Measurements from ENCODE around the gene CEP57. TPM values are rescaled to one million over a fixed set of nuclear protein-coding genes. Genes with fewer than 3 reads are reported as not detected.

CEP57 gene
- total and polyA plus RNA-seq, 2 of the 13 experiments (the other 11 are each of a cell fraction or from before 2014, with no cell fraction given) = 34.3 to 59.4 TPM

- no peak for TF ChIP-seq ZBTB38 (CRISPR knock-in tag; IDR thresholded peaks at IDR 0.05)
- Histone ChIP-seq H3K79me2 (ENCODE audit: insufficient read depth, low read length) (no peaks in the 10 kb centered on the region), H4K20me1 (ENCODE audit: insufficient read depth, low read length) (no peaks in the 10 kb centered on the region), H3K36me3 (replicated peaks in 1 of 2; ENCODE audit: control insufficient read depth in 1 of 2, insufficient read depth in 2 of 2, low read length in 2 of 2) (no peaks in the 10 kb centered on the region), H3K9ac (ENCODE audit: insufficient read depth, low read depth, low read length) (no peak overlapping the region), H3K27ac (ENCODE audit: extremely low read length, insufficient read depth, low read length) (no peak overlapping the region), H3K27me3 (ENCODE audit: control insufficient read depth in 1 of 2, insufficient read depth in 2 of 2, low read length in 2 of 2) (no peaks in the 10 kb centered on the region; a peak in 2 of 5 replicates), H3K4me1 (ENCODE audit: insufficient read depth, low read length) (no peaks in the 10 kb centered on the region), H3K4me2 (ENCODE audit: low read depth, low read length) (no peak overlapping the region), H3K9me3 (ENCODE audit: low read length) (no peaks in the 10 kb centered on the region), H2AFZ (ENCODE audit: low read length) (no peak overlapping the region), H3K4me3 (replicated peaks in 1 of 3; ENCODE audit: insufficient read depth in 1 of 3, low read depth in 2 of 3, low read length in 3 of 3) (no peak overlapping the region)
- BruUV-seq (replicated peaks) = no TSS peak
- ChIA-PET POLR2A (no interaction called here), CTCF (ENCODE audit: low intra/inter-chr PET ratio, low total read pairs) (no interaction called here)
- 0% methylated on average over 1 of the region's 1 CpG for WGBS (ENCODE audit: low lambda C conversion rate)
- no peak for ATAC-seq
- DNase-seq (ENCODE audit: low spot score) = no peak
- in situ Hi-C loops (cut with HindIII; ENCODE audit: extremely low pct_ligation_motif_present, low pct_unique_long_range_greater_than_20kb) = loop anchor here (25.0 kb wide), 1 partner anchor 1113 kb away; no protein-coding TSS in a partner anchor
- intact Hi-C loops (cut with micrococcal nuclease; ENCODE audit: unreplicated experiment) = no loop called here
- no peak for FAIRE-seq
These were observed 40.2 kb upstream of the CEP57 start for GRCh38 chr11:95750101-95750500.

DNA sequence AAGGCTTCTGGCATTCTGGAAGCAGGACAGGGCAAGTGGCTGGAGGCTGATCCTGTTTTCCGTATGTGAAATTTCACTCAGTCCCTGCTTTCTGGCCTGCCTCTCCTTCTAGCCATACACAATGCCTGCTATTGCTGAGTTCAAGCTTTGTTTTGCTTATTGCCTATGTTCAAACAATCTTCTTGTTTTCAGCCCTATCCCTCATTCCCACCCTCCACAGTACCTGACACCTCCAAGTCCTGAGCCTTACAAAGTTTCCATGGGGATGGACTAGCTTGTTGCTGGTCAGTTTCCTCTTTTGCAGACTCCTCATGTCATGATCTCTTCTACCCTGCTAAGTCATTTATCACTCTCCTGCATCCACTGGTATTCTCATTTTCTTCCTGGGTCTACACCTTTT is 38.8 kb upstream of the CEP57 start:
- no peak overlapping the region for H3K9ac ChIP-seq (ENCODE audit: insufficient read depth, low read depth, low read length)
- BruUV-seq (replicated peaks) = no TSS peak
- ATAC-seq = no peak

More for the DNA sequence above, 38.8 kb upstream of the CEP57 start:
- intact Hi-C loops (cut with micrococcal nuclease; ENCODE audit: unreplicated experiment) (no loop called here), in situ Hi-C loops (cut with HindIII; ENCODE audit: extremely low pct_ligation_motif_present, low pct_unique_long_range_greater_than_20kb) (loop anchor here (25.0 kb wide), 1 partner anchor 1114 kb away; no protein-coding TSS in a partner anchor)
- POLR2A ChIA-PET = no interaction called here
- Histone ChIP-seq H3K9me3 (ENCODE audit: low read length) (no peaks in the 10 kb centered on the region), H3K79me2 (ENCODE audit: insufficient read depth, low read length) (no peaks in the 10 kb centered on the region), H3K27me3 (ENCODE audit: control insufficient read depth in 1 of 2, insufficient read depth in 2 of 2, low read length in 2 of 2) (peaks cover 0 to 2% of the 10 kb centered on the region in 2 experiments; a peak in 2 of 5 replicates), H3K4me3 (replicated peaks in 1 of 3; ENCODE audit: insufficient read depth in 1 of 3, low read depth in 2 of 3, low read length in 3 of 3) (no peak overlapping the region), H3K27ac (ENCODE audit: extremely low read length, insufficient read depth, low read length) (no peak overlapping the region), H3K36me3 (replicated peaks in 1 of 2; ENCODE audit: control insufficient read depth in 1 of 2, insufficient read depth in 2 of 2, low read length in 2 of 2) (no peaks in the 10 kb centered on the region), H3K4me1 (ENCODE audit: insufficient read depth, low read length) (no peaks in the 10 kb centered on the region), H2AFZ (ENCODE audit: low read length) (no peak overlapping the region), H4K20me1 (ENCODE audit: insufficient read depth, low read length) (no peaks in the 10 kb centered on the region), H3K4me2 (ENCODE audit: low read depth, low read length) (no peak overlapping the region)
- no peak for DNase-seq (ENCODE audit: low spot score)
- no peak for TF ChIP-seq MED1 (CRISPR knock-in tag; IDR thresholded peaks at IDR 0.05)
- no peak for TF ChIP-seq SAP130 (CRISPR knock-in tag; IDR thresholded peaks at IDR 0.05; ENCODE audit: low read depth)
- no peak for TF ChIP-seq ATAD3A (CRISPR knock-in tag; IDR thresholded peaks at IDR 0.05)
- no peak for TF ChIP-seq KDM6A (CRISPR knock-in tag; IDR thresholded peaks at IDR 0.05; ENCODE audit: low read depth)
- no peak for TF ChIP-seq ZNF33A (CRISPR knock-in tag; IDR thresholded peaks at IDR 0.05; ENCODE audit: borderline replicate concordance)
- no peak for TF ChIP-seq MAFK (conservative IDR thresholded peaks at IDR 0.05 in 1 of 2, IDR thresholded peaks at IDR 0.05 in 1 of 2; ENCODE audit: low read length in 2 of 2)
- no peak for TF ChIP-seq PAWR (CRISPR knock-in tag; IDR thresholded peaks at IDR 0.05; ENCODE audit: borderline replicate concordance)
- TF ChIP-seq, protein P1, sequence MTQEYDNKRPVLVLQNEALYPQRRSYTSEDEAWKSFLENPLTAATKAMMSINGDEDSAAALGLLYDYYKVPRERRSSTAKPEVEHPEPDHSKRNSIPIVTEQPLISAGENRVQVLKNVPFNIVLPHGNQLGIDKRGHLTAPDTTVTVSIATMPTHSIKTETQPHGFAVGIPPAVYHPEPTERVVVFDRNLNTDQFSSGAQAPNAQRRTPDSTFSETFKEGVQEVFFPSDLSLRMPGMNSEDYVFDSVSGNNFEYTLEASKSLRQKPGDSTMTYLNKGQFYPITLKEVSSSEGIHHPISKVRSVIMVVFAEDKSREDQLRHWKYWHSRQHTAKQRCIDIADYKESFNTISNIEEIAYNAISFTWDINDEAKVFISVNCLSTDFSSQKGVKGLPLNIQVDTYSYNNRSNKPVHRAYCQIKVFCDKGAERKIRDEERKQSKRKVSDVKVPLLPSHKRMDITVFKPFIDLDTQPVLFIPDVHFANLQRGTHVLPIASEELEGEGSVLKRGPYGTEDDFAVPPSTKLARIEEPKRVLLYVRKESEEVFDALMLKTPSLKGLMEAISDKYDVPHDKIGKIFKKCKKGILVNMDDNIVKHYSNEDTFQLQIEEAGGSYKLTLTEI (CRISPR knock-in tag; conservative IDR thresholded peaks at IDR 0.05) = no peak
- TF ChIP-seq ZBTB3 (CRISPR knock-in tag; IDR thresholded peaks at IDR 0.05; ENCODE audit: borderline replicate concordance, low read depth) = no peak
- TF ChIP-seq SOX6 (IDR thresholded peaks at IDR 0.05) = no peak
- no peak for TF ChIP-seq SOX6 (CRISPR knock-in tag; IDR thresholded peaks at IDR 0.05)
- no peak for TF ChIP-seq ZFP41 (CRISPR knock-in tag; IDR thresholded peaks at IDR 0.05; ENCODE audit: borderline replicate concordance)
- FAIRE-seq = no peak
- WGBS (ENCODE audit: low lambda C conversion rate) = 50% methylated on average over 1 of the region's 1 CpG
- CTCF ChIA-PET (ENCODE audit: low intra/inter-chr PET ratio, low total read pairs) = no interaction called here
